Skin of body (tissue), 2 donors: Measurements from ENCODE around the gene HGFAC. TPM values are rescaled to one million over a fixed set of nuclear protein-coding genes. Genes with fewer than 3 reads are reported as not detected.
A peak's percentile ranks its signal among the peaks of the same experiment; 100 is the strongest.

ENCODE experiments used
- DNase-seq: peaks from one replicate; lab custom pipeline; 2025; lab: John Stamatoyannopoulos, UW
- total RNA-seq: library from RNA; depleted of rRNA; stranded (reverse); fragments of >200 nt; gene quantifications from one replicate; pipeline ENCODE4 v1.2.3, GENCODE V29; 2014

Gene HGFAC
- total RNA-seq, 1 donor from 2014 or later, result 0.20 TPM

GRCh38 chr4:3472411-3473141, 30.8 kb downstream of the HGFAC start:
- no peak for DNase-seq

- no peak for DNase-seq
These were observed 31.6 kb downstream of the HGFAC start for GRCh38 chr4:3473181-3473950.

- no peak for DNase-seq
These were observed 32.4 kb downstream of the HGFAC start for GRCh38 chr4:3473996-3474765.

GRCh38 chr4:3475041-3475712, 33.4 kb downstream of the HGFAC start:
- DNase-seq, result no peak

GRCh38 chr4:3475713-3476260, 34.0 kb downstream of the HGFAC start:
- no peak for DNase-seq

GRCh38 chr4:3476341-3476747, 34.6 kb downstream of the HGFAC start:
- DNase-seq, result no peak

- DNase-seq, result no peak
These were observed 35.4 kb downstream of the HGFAC start for GRCh38 chr4:3476936-3477749.

- DNase-seq, result no peak
These were observed 36.1 kb downstream of the HGFAC start for GRCh38 chr4:3477750-3478430.

- no peak for DNase-seq
These were observed 36.9 kb downstream of the HGFAC start for GRCh38 chr4:3478446-3479357.

GRCh38 chr4:3479358-3480101, 37.8 kb downstream of the HGFAC start:
- no peak for DNase-seq

- DNase-seq, result peak; percentile 57
These were observed 38.9 kb downstream of the HGFAC start for GRCh38 chr4:3480528-3481112.

- no peak for DNase-seq
These were observed 39.4 kb downstream of the HGFAC start for GRCh38 chr4:3481113-3481531.

- DNase-seq, result no peak
These were observed 40.1 kb downstream of the HGFAC start for GRCh38 chr4:3481783-3482393.

- no peak for DNase-seq
These were observed 40.9 kb downstream of the HGFAC start for GRCh38 chr4:3482707-3483106.

GRCh38 chr4:3483471-3483921, 41.7 kb downstream of the HGFAC start:
- DNase-seq, result no peak

GRCh38 chr4:3484057-3484973, 42.5 kb downstream of the HGFAC start:
- no peak for DNase-seq
